IPS-20b (cell line): ENCODE results near the gene HS6ST3.
"Not testable (repeated sequence)": the region's sequence is repeated elsewhere in the genome, so short reads cannot be mapped to it uniquely, and the experiment has no call there.

Source experiments
- H3K27ac ChIP-seq: one replicate; pipeline ENCODE4 v1.5.1; 2013; ENCODE audit warnings: low read length
- H3K27me3 ChIP-seq: 2 replicates; pipeline ENCODE4 v1.6.1; 2013; ENCODE audit warnings: mild to moderate bottlenecking, low read length, inconsistent platforms; ENCODE audit not compliant: insufficient read depth
- H3K36me3 ChIP-seq: 2 replicates; pipeline ENCODE4 v1.6.1; 2013; ENCODE audit warnings: low read depth, mild to moderate bottlenecking, inconsistent platforms, low read length, moderate library complexity; ENCODE audit not compliant: insufficient read depth
- H3K4me1 ChIP-seq: 2 replicates; pipeline ENCODE4 v1.6.1; 2013; ENCODE audit warnings: mild to moderate bottlenecking, control low read depth, inconsistent platforms, low read length, moderate library complexity; ENCODE audit not compliant: insufficient read depth
- H3K4me3 ChIP-seq: 2 replicates; pipeline ENCODE4 v1.5.1; 2013; ENCODE audit warnings: mild to moderate bottlenecking, low read length, inconsistent platforms
- H3K9ac ChIP-seq: 2 replicates; pipeline ENCODE4 v1.6.1; 2013; ENCODE audit warnings: low read depth, mild to moderate bottlenecking, inconsistent platforms, low read length, moderate library complexity
- H3K9me3 ChIP-seq: 2 replicates; pipeline ENCODE4 v1.6.1; 2013; ENCODE audit warnings: mild to moderate bottlenecking, low read depth, low read length, inconsistent platforms; ENCODE audit not compliant: insufficient read depth

HS6ST3 gene

DNA sequence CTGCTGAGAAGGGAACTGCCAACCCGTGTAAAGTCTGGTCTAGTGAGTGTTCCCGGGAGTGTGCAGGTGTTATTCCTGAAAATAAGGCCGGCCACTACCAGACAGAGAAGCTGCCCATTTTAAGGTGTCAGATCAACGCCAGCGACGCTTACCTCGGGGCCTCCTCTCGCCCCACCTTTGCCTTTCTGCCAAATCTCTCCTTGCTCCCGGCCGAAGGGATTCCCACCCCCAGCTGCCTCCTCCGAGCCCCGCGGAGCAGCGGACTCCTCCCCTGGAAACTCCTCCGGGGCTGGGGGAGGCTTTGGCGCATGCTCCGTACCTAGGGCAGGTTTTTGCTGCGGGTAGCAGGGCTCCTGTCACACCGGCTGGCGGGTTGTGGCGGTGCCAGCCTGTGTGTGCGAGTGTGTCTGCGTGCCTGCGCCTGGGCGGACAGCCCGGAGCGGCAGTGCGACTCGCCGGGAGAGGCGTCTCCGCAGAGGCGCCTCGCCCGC lies at the start of gene HS6ST3:
Gene HS6ST3, plus strand, starts transcription at position 359 of the 491 bp plus-strand sequence.
- peak within 1 kb of the TSS; percentile 75 for H3K4me3 ChIP-seq
- peaks cover 7% of the 10 kb centered on the region; the same call in 1 of the 2 replicates for H3K4me1 ChIP-seq
- H3K9me3 ChIP-seq: no peaks in the 10 kb centered on the region
- H3K9ac ChIP-seq: no peak within 1 kb of the TSS
- H3K27ac ChIP-seq: no peak within 1 kb of the TSS
- H3K27me3 ChIP-seq: peaks cover 75% of the 10 kb centered on the region
- H3K36me3 ChIP-seq: no peaks in the 10 kb centered on the region

DNA sequence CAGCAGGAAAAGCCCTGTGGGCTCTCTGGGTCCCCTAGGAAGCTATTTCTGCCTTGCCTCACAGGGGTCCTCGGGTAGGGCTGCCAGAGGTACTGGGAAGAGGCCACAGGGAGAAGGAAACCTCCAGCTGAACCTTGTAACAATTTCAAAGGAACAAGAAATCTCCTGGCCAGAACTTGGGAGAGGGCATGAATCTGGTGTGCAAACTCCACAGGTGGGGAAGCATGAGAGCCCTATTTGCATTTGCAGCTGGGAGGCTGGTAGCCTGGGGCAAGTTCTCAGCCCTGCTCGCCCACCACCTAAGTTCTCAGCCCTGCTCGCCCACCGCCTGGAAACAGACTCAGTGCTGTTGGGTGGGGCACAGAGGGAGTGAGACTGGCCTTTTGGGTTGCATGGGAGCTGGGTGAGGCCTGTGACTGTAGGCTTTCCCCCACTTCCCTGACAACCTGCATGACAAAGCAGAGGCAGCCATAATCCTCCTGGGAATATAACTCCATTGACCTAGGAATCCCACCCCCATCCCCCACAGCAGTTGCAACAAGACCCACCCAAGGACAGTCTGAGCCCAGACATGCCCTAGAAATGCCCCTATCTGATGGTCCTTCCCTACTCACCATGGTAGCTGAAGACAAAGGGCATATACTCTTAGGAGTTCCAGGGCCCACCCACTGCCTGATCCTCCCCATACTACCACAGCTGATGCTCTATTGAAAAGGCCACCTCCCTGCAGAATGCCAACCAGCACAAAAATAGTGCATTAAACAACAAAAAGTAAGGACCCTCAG lies 48.4 kb upstream of the HS6ST3 start:
- Histone ChIP-seq H3K27me3 (no peaks in the 10 kb centered on the region), H3K9me3 (peaks cover 6% of the 10 kb centered on the region; the same call in 1 of the 2 replicates), H3K4me1 (peaks cover 8% of the 10 kb centered on the region), H3K9ac (no peak overlapping the region), H3K27ac (no peak overlapping the region), H3K36me3 (peaks cover 4% of the 10 kb centered on the region; the same call in 1 of the 2 replicates), H3K4me3 (peak overlapping the region; percentile 35)

DNA sequence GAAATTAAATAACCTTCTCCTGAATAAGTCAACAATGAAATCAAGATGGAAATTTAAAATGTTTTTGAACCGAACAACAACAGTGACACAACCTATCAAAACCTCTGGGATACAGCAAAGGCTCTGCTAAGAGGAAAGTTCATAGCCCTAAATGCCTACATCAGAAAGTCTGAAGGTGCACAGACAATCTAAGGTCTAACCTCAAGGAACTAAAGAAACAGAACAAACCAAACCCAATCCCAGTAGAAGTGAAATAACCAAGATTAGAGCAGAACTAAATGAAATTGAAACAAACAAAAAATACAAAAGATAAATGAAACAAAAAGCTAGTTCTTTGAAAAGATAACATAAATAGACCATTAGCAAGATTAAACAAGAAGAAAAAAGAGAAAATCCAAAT lies 45.7 kb upstream of the HS6ST3 start:
- no peak overlapping the region for H3K9ac ChIP-seq
- H3K4me3 ChIP-seq: no peak overlapping the region
- H3K27me3 ChIP-seq: no peaks in the 10 kb centered on the region
- H3K36me3 ChIP-seq: peaks cover 4% of the 10 kb centered on the region; the same call in 1 of the 2 replicates
- H3K9me3 ChIP-seq: peaks cover 12% of the 10 kb centered on the region; the same call in 1 of the 2 replicates
- peaks cover 7% of the 10 kb centered on the region for H3K4me1 ChIP-seq
- no peak overlapping the region for H3K27ac ChIP-seq

DNA sequence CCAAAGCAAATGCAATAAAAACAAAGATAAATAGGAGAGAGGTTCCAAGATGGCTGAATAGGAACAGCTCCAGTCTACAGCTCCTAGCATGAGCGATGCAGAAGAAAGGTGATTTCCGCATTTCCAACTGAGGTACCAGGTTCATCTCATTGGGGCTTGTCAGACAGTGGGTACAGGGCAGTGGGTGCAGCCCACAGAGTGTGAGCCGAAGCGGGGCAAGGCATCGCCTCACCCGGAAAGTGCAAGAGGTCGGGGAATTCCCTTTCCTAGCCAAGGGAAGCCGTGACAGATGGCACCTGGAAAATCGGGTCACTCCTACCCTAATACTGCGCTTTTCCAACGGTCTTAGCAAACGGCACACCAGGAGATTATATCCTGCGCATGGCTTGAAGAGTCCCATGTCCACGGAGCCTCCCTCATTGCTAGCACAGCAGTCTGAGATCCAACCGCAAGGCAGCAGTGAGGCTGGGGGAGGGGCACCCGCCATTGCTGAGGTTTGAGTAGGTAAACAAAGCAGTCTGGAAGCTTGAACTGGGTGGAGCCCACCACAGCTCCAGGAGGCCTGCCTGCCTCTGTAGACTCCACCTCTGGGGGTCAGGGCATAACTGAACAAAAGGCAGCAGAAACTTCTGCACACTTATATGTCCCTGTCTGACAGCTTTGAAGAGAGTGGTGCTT lies 43.3 kb upstream of the HS6ST3 start:
- H3K4me1 ChIP-seq, H3K4me3 ChIP-seq, H3K27me3 ChIP-seq, H3K9ac ChIP-seq, H3K36me3 ChIP-seq, H3K27ac ChIP-seq: not testable (repeated sequence)
- peaks cover 12% of the 10 kb centered on the region; the same call in 1 of the 2 replicates for H3K9me3 ChIP-seq

DNA sequence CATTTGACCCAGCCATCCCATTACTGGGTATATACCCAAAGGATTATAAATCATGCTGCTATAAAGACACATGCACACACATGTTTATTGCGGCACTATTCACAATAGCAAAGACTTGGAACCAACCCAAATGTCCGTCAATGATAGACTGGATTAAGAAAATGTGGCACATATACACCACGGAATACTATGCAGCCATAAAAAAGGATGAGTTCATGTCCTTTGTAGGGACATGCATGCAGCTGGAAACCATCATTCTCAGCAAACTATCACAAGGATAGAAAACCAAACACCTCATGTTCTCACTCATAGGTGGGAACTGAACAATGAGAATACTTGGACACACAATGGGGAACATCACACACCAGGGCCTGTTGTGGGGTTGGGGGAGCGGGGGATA lies 39.0 kb upstream of the HS6ST3 start:
- H3K36me3 ChIP-seq: not testable (repeated sequence)

DNA sequence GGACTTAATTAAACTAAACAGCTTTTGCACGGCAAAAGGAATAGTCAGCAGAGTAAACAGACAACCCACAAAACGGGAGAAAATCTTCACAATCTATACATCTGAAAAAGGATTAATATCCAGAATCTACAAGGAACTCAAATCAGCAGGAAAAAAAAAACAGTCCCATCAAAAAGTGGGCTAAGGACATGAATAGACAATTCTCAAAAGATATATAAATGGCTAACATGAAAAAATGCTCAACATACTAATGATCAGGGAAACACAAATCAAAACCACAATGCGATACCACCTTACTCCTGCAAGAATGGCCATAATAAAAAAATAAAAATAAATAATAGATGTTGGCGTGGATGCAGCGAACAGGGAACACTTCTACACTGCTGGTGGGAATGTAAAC lies 38.4 kb upstream of the HS6ST3 start:
- not testable (repeated sequence) for H3K9ac ChIP-seq, H3K4me3 ChIP-seq, H3K27ac ChIP-seq, H3K27me3 ChIP-seq, H3K36me3 ChIP-seq, H3K4me1 ChIP-seq, H3K9me3 ChIP-seq

More for the DNA sequence above, 39.0 kb upstream of the HS6ST3 start:
- H3K9me3 ChIP-seq: peaks cover 12% of the 10 kb centered on the region; the same call in 1 of the 2 replicates
- not testable (repeated sequence) for H3K27me3 ChIP-seq, H3K4me1 ChIP-seq, H3K4me3 ChIP-seq, H3K27ac ChIP-seq, H3K9ac ChIP-seq

DNA sequence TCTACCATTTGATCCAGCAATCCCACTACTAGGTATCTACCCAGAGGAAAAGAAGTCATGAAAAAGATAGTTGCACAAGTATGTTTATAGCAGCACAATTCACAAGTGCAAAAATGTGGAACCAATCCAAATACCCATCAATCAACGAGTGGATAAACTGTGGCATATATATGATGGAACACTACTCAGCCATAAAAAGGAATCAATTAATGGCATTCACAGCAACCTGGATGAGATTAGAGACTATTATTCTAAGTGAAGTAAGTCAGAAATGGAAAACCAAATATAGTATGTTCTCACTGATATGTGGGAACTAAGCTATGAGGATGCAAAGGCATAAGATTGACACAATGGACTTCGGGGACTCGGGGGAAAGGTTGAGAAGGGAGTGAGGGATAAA lies 38.0 kb upstream of the HS6ST3 start:
- not testable (repeated sequence) for H3K27ac ChIP-seq, H3K9me3 ChIP-seq, H3K27me3 ChIP-seq, H3K4me1 ChIP-seq, H3K36me3 ChIP-seq, H3K9ac ChIP-seq
- H3K4me3 ChIP-seq: peak overlapping the region; percentile 97

DNA sequence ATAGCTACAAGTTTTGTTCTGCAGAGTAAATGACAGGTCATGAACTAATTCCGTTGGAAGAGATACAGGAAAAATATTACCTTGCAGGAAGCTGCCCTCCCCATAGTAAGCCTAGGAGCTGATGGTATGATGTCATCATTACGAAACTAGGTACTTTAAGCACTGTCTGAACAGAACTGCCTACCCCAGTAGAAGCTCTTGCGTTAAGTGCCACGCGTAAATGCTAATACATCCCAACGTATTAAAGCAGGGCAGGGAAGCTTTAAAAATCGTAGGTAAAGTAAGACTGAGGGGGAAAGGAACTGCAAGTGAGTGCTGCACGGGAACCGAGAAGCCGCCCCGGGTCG lies 37.3 kb upstream of the HS6ST3 start:
- Histone ChIP-seq H3K27ac (no peak overlapping the region), H3K36me3 (no peaks in the 10 kb centered on the region), H3K9ac (peak overlapping the region; percentile 89; the same call in 1 of the 2 replicates), H3K27me3 (no peaks in the 10 kb centered on the region), H3K9me3 (no peaks in the 10 kb centered on the region), H3K4me3 (peak overlapping the region; percentile 97), H3K4me1 (no peaks in the 10 kb centered on the region; the same call in 1 of the 2 replicates)

DNA sequence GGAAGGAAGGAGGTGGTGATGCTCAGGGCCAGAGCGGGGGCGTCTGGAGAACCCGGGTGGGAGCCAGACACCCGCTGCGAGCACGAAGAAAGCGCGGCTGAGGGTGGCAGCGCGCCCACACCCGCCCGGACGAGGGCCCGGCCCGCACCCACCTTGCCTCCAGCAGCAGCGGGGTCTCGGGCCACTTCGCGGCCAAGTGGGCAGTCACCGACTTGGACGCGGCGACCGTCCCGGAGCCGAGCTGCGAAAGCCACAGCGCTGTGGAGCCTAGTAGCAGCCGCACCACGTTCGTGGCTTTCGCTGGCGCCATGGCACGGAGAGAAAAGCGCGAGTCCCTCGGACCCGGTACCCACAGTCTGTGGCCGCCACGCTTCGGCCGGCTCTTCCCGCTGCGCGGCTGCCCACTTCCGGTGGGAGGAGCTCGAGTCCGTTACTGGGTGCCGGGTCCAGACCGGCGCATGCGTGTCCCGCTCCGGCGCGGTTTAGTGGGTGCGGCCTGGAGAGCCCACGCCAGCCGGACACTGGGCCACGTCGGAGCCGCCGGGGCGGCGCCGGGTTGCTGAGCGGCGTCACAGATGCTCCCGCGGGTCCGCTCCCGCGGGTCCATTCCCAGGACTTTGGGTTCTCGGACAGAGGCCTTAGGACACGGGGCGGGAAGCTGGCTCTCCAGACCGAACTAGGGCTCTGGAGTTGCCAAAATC lies 36.8 kb upstream of the HS6ST3 start, which contains the start of gene UGGT2:
Gene UGGT2, minus strand, starts transcription at position 399 of the 701 bp plus-strand sequence. Its CDS starts 89 bp downstream, at position 310.
- Histone ChIP-seq H3K36me3 (no peaks in the 10 kb centered on the region), H3K4me3 (peak within 1 kb of the TSS; percentile 97), H3K27me3 (no peaks in the 10 kb centered on the region), H3K9me3 (no peaks in the 10 kb centered on the region), H3K27ac (peak within 1 kb of the TSS; percentile 67), H3K9ac (peak within 1 kb of the TSS; percentile 89), H3K4me1 (no peaks in the 10 kb centered on the region; the same call in 1 of the 2 replicates)

DNA sequence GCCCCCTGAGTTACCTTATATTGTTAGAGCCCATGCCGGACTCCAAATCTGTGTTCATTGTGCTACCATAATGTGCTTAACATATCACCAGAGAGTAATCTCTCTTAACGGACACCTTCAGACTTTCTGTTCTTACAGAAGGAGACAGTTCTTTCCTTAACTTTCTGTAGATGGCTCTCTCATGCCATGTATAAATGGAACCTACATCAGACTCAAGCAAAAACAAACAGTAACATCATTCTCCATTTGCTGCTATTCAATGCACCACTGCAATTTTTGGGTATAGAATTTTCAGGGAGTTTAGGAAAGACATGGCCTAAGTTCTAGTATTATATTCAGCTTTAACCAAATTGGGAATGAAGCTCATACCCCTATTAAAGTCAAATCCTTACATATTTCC lies 24.1 kb upstream of the HS6ST3 start:
- H3K9ac ChIP-seq: no peak overlapping the region
- H3K9me3 ChIP-seq: no peaks in the 10 kb centered on the region
- no peak overlapping the region for H3K27ac ChIP-seq
- H3K36me3 ChIP-seq: no peaks in the 10 kb centered on the region
- no peaks in the 10 kb centered on the region for H3K27me3 ChIP-seq
- H3K4me1 ChIP-seq: no peaks in the 10 kb centered on the region
- no peak overlapping the region for H3K4me3 ChIP-seq

DNA sequence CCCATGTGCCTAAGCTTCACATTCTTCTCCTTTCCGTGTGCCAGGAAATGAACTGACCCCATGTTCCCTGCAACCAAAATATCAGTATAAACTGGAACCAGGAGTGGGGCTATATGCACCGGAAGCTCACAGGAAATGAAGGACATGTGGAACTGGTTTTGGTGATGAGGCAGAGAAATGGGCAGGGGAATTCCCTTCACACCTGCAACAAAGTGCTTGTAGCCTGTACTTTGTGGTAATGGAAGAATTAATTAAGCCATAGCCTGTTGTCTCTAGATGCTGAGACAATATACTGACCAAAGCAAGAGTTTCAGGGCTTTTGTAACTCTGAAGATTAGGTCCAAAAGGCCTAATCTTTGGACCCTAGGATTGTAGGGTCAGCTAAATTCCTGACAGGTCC lies 21.2 kb upstream of the HS6ST3 start:
- H3K27ac ChIP-seq: no peak overlapping the region

More for the DNA sequence above, 21.2 kb upstream of the HS6ST3 start:
- H3K9ac ChIP-seq: no peak overlapping the region
- H3K4me3 ChIP-seq: no peak overlapping the region
- no peaks in the 10 kb centered on the region for H3K27me3 ChIP-seq
- no peaks in the 10 kb centered on the region for H3K36me3 ChIP-seq
- no peaks in the 10 kb centered on the region for H3K4me1 ChIP-seq
- no peaks in the 10 kb centered on the region for H3K9me3 ChIP-seq
